GM12878 (cell line): Measurements from ENCODE around the gene NEU4. TPM values are rescaled to one million over a fixed set of nuclear protein-coding genes. Genes with fewer than 3 reads are reported as not detected.
"Not testable (repeated sequence)": the region's sequence is repeated elsewhere in the genome, so short reads cannot be mapped to it uniquely, and the experiment has no call there.

Experiments used
- ATAC-seq: fragments of 200-7000 bp; cut with Tn5 transposase; 3 replicates; pipeline ENCODE4 v1.9.1; 2020; ENCODE audit warnings: mild to moderate bottlenecking, moderate library complexity
- BruUV-seq: library from RNA; stranded (reverse); fragments of 400-500 nt; replicated peaks from 2 replicates; lab custom pipeline; 2021; lab: Mats Ljungman, UMichigan
- CTCF ChIA-PET: fragments of 300-600 bp; sonication (Branson Sonifier 250); formaldehyde crosslinking; extraction: SDS; loops from one replicate; lab custom pipeline; 2021; ENCODE audit warnings: inconsistent platforms; lab: Yijun Ruan, JAX
- POLR2A ChIA-PET: fragments of 350-600 bp; formaldehyde crosslinking; extraction: SDS; loops from one replicate; lab custom pipeline; 2021; ENCODE audit warnings: inconsistent platforms; lab: Charles Lee
- RAD21 ChIA-PET: fragments of 300-600 bp; sonication (Branson Sonifier 250); formaldehyde crosslinking; loops from one replicate; lab custom pipeline; 2023; ENCODE audit warnings: antibody characterized with exemption; ENCODE audit not compliant: unreplicated experiment; lab: Charles Lee
- SMC1A ChIA-PET: fragments of 300-600 bp; sonication (Branson Sonifier 250); formaldehyde crosslinking; loops from one replicate; lab custom pipeline; 2023; ENCODE audit not compliant: unreplicated experiment, uncharacterized antibody; lab: Charles Lee
- DNase-seq: peaks from one replicate; pipeline ENCODE4 v3.0.0-alpha.2; 2011; ENCODE audit warnings: low read depth, low spot score
- FAIRE-seq: peaks from 3 replicates; lab custom pipeline; 2011; peaks lifted over from hg19 to GRCh38; lab: Jason Lieb, UNC
- H2AFZ ChIP-seq: 2 replicates; pipeline ENCODE4 v1.6.0; 2011; ENCODE audit warnings: low read depth, low read length, control low read depth; ENCODE audit not compliant: control insufficient read depth
- H3K27ac ChIP-seq: 2 replicates; pipeline ENCODE4 v1.5.1; 2011; ENCODE audit warnings: control low read depth; ENCODE audit not compliant: control insufficient read depth, insufficient read depth
- H3K27me3 ChIP-seq, 2 experiments: replicated peaks in 1 of 2; 2 replicates each; pipeline versions ENCODE4 v1.6.0 to v1.6.1; 2011; ENCODE audit warnings: low read length in 1 of 2; ENCODE audit not compliant: control insufficient read depth in 2 of 2, insufficient read depth in 2 of 2
- H3K36me3 ChIP-seq, 2 experiments: 2 replicates each; pipeline ENCODE4 v1.5.1; 2011; ENCODE audit warnings: low read length in 1 of 2; ENCODE audit not compliant: control insufficient read depth in 2 of 2, insufficient read depth in 2 of 2
- H3K4me1 ChIP-seq: 2 replicates; pipeline ENCODE4 v1.6.1; 2011; ENCODE audit warnings: mild to moderate bottlenecking, low read length, moderate library complexity, mixed read lengths; ENCODE audit not compliant: control insufficient read depth, insufficient read depth
- H3K4me2 ChIP-seq: 2 replicates; pipeline ENCODE4 v1.6.0; 2011; ENCODE audit warnings: control low read depth; ENCODE audit not compliant: control insufficient read depth, insufficient read depth
- H3K4me3 ChIP-seq: fragments of 200-600 bp; sonication (generic); 2 replicates; pipeline ENCODE4 v1.5.1; 2016
- H3K79me2 ChIP-seq: 2 replicates; pipeline ENCODE4 v1.6.0; 2011; ENCODE audit warnings: low read length; ENCODE audit not compliant: control insufficient read depth, insufficient read depth
- H3K9ac ChIP-seq: 2 replicates; pipeline ENCODE4 v1.8.0; 2011; ENCODE audit warnings: low read length, control low read depth, mixed read lengths; ENCODE audit not compliant: control insufficient read depth, insufficient read depth
- H3K9me3 ChIP-seq: replicated peaks from 3 replicates; pipeline ENCODE4 v1.5.1; 2011; ENCODE audit warnings: mild to moderate bottlenecking, low read length; ENCODE audit not compliant: control insufficient read depth, insufficient read depth
- H4K20me1 ChIP-seq: 2 replicates; pipeline ENCODE4 v1.6.0; 2011; ENCODE audit not compliant: control insufficient read depth, insufficient read depth
- WGBS: methylation state at CpG from one replicate; pipeline ENCODE4 v1.1.6; 2016; ENCODE audit warnings: low lambda C conversion rate; ENCODE audit not compliant: insufficient replicate concordance, insufficient coverage; ENCODE audit errors: missing lambda C conversion rate; 5-methylcytosine and 5-hydroxymethylcytosine counted together
- in situ Hi-C: fragments of 300-500 bp; cut with MboI; formaldehyde crosslinking; loops from 9 replicates; pipeline ENCODE4 v1.14.3; 2018; ENCODE audit warnings: mixed read lengths
- intact Hi-C: fragments of 100-400 bp; cut with micrococcal nuclease; formaldehyde crosslinking; loops from one replicate; pipeline ENCODE4 v1.14.2; 2022; ENCODE audit not compliant: unreplicated experiment
- polyA plus RNA-seq, 11 experiments: library from polyadenylated mRNA; depleted of rRNA in 4 of 11; unstranded in 6 of 11; stranded (reverse) in 5 of 11; fragments of >200 nt; fragmentation: Nextera tagmentation in 4 of 11; fragmentation: Illumina TruSeq in 1 of 11; extraction: Ambion mirVana in 4 of 11; extraction: Trizol in 1 of 11; gene quantifications; 1 replicate in 1 of 11; 2 replicates in 10 of 11; pipeline versions ENCODE4 v1.2.1 to v1.2.3, GENCODE V29; 2011 to 2016; ENCODE audit warnings: inconsistent platforms in 2 of 11, missing spikeins in 2 of 11, low read depth in 1 of 11
- total RNA-seq, 4 experiments: library from RNA; depleted of rRNA in 3 of 4; stranded (reverse); fragments of >200 nt in 3 of 4; fragmentation: Illumina TruSeq in 1 of 4; extraction: Trizol in 1 of 4; gene quantifications; 2 replicates each; pipeline versions ENCODE4 v1.2.1 to v1.2.3, GENCODE V29; 2013 to 2021
- TF ChIP-seq, protein P1 (sequence below): fragments of 450-650 bp; IDR thresholded peaks from 2 replicates; pipeline ENCODE4 v1.6.1; 2018; ENCODE audit warnings: borderline replicate concordance, mild to moderate bottlenecking; ENCODE audit not compliant: partially characterized antibody

NEU4 gene
- total and polyA plus RNA-seq, 10 of the 15 experiments (the other 5 are each of a cell fraction or from before 2014, with no cell fraction given), result 0.01 to 0.28 (median 0.14) TPM; not detected in 5

DNA sequence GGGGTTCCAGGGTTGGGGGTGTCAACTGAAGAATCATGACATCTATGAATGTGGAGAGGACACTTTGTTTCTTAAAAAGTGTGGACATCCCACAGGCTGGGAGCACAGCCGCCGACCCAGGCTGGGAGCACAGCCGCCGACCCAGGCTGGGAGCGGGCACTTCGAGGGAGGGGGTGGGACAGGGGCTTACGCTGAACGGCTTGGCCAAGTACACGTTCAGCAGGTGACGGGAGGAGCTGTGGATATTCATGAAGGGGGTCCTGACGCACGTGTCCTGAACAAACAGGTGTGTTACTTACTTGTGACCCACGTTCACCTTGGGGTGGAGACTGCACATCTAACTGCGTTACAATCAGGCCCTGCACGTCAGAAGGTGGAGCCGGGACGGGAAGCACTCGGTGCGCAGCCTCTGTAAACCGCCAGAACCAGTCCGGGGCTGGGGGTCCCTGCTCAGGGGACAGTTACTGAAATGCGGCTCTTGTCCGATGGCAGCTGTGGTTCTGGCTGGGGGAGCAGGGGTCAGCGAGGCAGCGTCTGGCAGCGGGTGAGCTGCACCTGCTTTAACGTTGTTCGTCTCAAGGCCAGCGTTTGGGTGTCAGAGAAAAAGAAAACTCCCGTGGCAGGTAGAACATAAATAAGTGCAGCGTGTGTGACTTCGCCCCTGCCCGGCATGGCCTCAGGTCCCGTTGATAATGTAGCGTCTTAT, 8.6 kb upstream of the NEU4 start:
- H2AFZ ChIP-seq, RAD21 ChIA-PET, H3K4me3 ChIP-seq, ATAC-seq, in situ Hi-C loops, H3K36me3 ChIP-seq, BruUV-seq, POLR2A ChIA-PET, SMC1A ChIA-PET, H4K20me1 ChIP-seq, H3K27me3 ChIP-seq, DNase-seq, H3K9me3 ChIP-seq, H3K9ac ChIP-seq, FAIRE-seq, H3K27ac ChIP-seq, CTCF ChIA-PET, H3K79me2 ChIP-seq, H3K4me2 ChIP-seq: not testable (repeated sequence)
- H3K4me1 ChIP-seq, result peaks cover 14% of the 10 kb centered on the region
- intact Hi-C loops, result loop anchor here (5.0 kb wide), 1 partner anchor 42 kb away; no protein-coding TSS in a partner anchor
- WGBS, result 72% methylated on average over 35 of the region's 35 CpGs

DNA sequence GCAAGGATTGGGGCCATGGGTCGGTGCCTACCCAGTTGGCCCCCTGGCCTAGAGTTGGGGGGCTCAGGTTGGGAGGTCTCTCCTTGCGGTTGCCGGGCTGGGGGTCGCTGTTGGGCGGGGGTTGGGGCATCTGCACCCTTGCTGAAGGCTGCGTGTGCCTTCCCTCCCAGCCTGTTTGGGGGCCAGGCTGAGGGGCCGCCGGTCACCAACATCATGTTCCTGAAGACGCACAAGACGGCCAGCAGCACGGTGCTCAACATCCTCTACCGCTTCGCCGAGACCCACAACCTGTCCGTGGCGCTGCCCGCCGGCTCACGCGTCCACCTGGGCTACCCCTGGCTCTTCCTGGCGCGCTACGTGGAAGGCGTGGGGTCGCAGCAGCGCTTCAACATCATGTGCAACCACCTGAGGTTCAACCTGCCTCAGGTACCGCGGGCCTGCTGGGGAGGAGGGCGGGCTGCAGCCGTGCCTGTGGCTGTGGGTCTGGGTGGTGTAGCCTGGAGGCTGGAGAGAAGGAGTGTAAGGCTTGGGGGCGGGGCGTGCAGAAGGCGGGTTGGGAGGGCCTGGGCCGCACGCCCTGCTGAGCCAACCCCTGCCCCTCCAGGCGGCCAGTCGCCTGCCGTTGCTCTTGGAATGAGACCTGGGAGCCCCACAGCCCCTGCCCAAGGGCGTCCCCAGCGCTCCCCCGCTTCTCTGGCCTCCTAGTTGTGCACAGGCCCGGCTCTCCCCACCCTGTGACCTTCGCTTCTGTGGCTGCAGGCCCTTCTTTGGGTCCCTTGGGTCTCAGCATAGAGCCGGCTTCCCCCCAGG, 7.2 kb upstream of the NEU4 start:
- DNase-seq (no peak), ATAC-seq (no peak), FAIRE-seq (no peak)
- no peak overlapping the region for H3K4me3 ChIP-seq
- no peaks in the 10 kb centered on the region for H3K79me2 ChIP-seq
- ChIA-PET POLR2A (no interaction called here), CTCF (no interaction called here), RAD21 (no interaction called here), SMC1A (no interaction called here)
- H3K27ac ChIP-seq, result no peak overlapping the region
- no peaks in the 10 kb centered on the region; a peak in 1 of 4 replicates for H3K27me3 ChIP-seq
- H3K4me1 ChIP-seq, result peaks cover 14% of the 10 kb centered on the region
- WGBS, result 80% methylated on average over 44 of the region's 44 CpGs
- H3K4me2 ChIP-seq, result no peak overlapping the region
- no peak overlapping the region for H3K9ac ChIP-seq
- no TSS peak for BruUV-seq
- in situ Hi-C loops (no loop called here), intact Hi-C loops (loop anchor here (5.0 kb wide), 1 partner anchor 40 kb away; no protein-coding TSS in a partner anchor)
- H2AFZ ChIP-seq, result no peak overlapping the region
- no peaks in the 10 kb centered on the region for H4K20me1 ChIP-seq
- H3K36me3 ChIP-seq, result no peaks in the 10 kb centered on the region
- TF ChIP-seq, protein P1, sequence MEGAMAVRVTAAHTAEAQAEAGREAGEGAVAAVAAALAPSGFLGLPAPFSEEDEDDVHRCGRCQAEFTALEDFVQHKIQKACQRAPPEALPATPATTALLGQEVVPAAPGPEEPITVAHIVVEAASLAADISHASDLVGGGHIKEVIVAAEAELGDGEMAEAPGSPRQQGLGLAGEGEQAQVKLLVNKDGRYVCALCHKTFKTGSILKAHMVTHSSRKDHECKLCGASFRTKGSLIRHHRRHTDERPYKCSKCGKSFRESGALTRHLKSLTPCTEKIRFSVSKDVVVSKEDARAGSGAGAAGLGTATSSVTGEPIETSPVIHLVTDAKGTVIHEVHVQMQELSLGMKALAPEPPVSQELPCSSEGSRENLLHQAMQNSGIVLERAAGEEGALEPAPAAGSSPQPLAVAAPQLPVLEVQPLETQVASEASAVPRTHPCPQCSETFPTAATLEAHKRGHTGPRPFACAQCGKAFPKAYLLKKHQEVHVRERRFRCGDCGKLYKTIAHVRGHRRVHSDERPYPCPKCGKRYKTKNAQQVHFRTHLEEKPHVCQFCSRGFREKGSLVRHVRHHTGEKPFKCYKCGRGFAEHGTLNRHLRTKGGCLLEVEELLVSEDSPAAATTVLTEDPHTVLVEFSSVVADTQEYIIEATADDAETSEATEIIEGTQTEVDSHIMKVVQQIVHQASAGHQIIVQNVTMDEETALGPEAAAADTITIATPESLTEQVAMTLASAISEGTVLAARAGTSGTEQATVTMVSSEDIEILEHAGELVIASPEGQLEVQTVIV, result no peak
- H3K9me3 ChIP-seq, result no peaks in the 10 kb centered on the region
